T-helper 1 cell treated with Interleukin-12 subunit alpha and Interleukin-12 subunit beta and Interleukin-4 antibody, amounts not matched to agents 30 ng/mL and 1 ng/mL, for 36 hours (primary cell): Measurements from ENCODE around the gene DDX55. TPM values are rescaled to one million over a fixed set of nuclear protein-coding genes. Genes with fewer than 3 reads are reported as not detected.

Experiments
- intact Hi-C: fragments of 100-400 bp; cut with micrococcal nuclease; formaldehyde crosslinking; loops from one replicate; pipeline ENCODE4 v1.15.1; 2024
- total RNA-seq: library from RNA; stranded (reverse); gene quantifications from 2 replicates; pipeline ENCODE4 v1.2.3, GENCODE V29; 2022

DDX55 gene
- total RNA-seq, 1 donor from 2014 or later: 44.2 TPM

- intact Hi-C loops: no loop called here
These were observed 6.3 kb downstream of the DDX55 start for GRCh38 chr12:123608182-123608581.

DNA sequence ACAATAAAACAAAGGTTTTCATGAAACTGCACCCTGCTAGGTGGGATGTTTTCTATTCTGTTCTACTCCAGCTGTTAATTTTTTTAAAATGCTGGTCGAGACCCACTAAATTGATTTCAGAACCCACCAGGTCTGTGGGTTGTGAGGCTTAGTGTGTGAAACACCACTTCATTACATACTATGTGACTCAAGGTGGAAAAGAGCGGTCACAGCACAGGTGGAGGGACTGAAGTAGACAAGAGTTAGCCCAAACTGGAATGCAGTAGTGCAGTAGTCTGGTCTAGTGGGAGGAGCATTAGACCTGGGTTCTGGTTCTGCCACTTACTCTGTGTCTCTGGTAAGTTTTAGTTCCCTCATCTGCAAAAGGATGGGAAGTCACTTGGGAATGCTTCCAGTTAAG, 12.2 kb downstream of the DDX55 start:
- intact Hi-C loops: no loop called here

- intact Hi-C loops: no loop called here
These were observed 12.6 kb downstream of the DDX55 start for GRCh38 chr12:123614531-123614930.

DNA sequence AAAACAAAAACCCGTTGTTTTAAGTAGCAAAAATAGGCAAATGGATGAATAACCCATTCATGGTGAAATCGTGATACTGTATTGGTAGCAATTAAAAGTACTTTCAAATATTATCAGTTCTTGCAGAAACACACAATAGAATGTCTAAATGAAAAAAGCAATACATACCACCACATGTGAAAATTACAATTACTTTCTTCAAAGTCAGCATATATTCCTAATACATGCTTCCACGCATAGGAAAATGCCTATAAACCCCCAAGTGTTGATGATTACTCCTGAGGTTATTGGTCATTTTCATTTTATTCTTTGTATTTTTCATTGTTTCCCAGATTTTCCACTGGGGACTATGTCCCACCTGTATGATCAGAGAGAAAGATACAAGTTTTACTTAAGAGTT, 15.2 kb downstream of the DDX55 start:
- intact Hi-C loops: no loop called here

- intact Hi-C loops: no loop called here
These were observed 15.7 kb downstream of the DDX55 start for GRCh38 chr12:123617580-123617979.

- intact Hi-C loops: no loop called here
These were observed 19.2 kb downstream of the DDX55 start for GRCh38 chr12:123621101-123621500.

DNA sequence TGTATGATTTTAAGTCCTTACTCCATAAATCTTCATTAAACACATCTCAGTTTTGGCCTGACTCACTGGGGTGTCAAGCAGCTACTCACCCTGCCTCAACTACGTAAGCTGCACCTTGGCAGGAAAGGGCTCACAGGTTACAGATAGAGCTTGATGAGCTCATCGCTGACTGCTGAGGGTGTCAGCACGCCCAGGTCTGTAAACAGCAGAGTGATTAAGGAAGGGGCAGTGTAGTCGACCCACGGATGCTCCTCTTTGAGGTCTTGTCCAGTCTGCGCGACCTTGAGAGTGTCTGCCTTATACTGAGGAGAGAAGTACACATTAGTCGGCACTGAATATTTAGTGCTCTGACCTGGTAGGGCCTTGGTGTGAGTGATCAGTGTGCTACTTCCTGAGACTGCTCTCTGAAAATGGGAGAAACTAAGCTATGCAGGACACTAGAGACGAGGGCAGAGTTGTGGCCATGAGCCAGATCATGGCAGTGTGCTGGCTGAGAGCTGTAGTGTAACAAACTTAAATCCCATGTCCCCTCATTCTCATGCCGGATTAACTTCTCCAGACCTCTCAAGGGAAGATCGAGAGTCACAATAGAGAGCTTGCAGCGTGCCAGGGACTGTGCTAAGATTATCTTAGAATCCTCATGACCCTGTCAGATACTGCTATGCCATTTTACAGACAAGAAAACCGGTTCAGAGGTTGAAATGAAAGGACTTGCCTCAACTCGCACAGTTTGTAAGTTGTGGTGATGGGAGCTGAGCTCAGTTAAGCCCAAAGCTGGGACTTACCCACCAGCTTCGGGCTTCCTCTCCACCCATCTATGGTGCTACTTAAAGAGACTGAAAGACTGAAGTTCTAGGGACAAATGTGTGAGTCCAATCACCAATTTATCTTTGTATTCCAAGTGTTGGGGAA, 20.0 kb downstream of the DDX55 start:
- intact Hi-C loops: no loop called here

- intact Hi-C loops: loop anchor here (1.0 kb wide), 9 partner anchors 31 to 1106 kb away; partner anchors contain the start of genes DDX55, KNTC1, MPHOSPH9 and MTRFR
These were observed 31.7 kb downstream of the DDX55 start, which contains the start of the genes EIF2B1 and GTF2H3 for GRCh38 chr12:123633379-123634141. TSS of gene EIF2B1 (minus strand) at chr12:123633686. CDS start at chr12:123633557, 129 bp downstream. TSS of gene GTF2H3 (plus strand) at chr12:123633829. CDS start at chr12:123633860, 31 bp downstream.

DNA sequence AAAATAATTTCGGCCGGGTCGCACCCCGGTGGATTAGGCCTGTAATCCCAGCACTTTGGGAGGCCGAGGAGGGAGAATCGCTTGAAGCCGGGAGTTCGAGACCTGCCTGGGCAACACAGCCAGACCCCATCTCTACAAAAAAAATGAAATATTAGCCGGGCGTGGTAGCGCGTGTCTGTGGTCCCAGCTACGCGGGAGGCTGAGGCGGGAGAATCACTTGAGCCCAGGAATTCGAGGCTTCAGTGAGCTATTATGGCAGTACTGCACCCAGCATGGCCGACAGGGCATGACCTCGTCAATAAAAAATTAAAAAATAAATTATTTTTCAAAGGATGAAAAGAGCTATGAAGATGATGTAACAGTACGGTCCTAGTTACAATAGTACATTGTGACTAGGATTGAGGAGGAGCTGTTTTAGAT, 32.3 kb downstream of the DDX55 start:
- intact Hi-C loops: no loop called here

- intact Hi-C loops: no loop called here
These were observed 42.0 kb downstream of the DDX55 start for GRCh38 chr12:123643911-123644310.

DNA sequence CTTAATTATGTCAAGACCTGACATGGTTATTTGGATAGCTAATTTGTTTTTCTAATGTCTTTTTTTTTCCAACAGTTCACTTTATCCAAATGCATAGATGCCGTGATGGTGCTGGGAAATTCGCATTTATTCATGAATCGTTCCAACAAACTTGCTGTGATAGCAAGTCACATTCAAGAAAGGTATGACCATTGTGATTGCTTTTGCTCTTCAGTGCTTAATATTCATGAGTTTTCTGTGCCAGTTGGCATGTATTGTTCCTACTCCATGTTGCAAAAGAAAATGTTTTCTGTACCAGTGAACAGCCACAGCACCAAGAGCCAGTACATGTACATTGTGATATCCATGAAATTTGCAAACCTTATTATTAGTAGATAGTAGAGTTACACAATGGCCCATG, 43.5 kb downstream of the DDX55 start:
- intact Hi-C loops: no loop called here

GRCh38 chr12:123645878-123646277, 44.0 kb downstream of the DDX55 start:
- intact Hi-C loops: no loop called here

- intact Hi-C loops: no loop called here
These were observed 46.5 kb downstream of the DDX55 start for GRCh38 chr12:123648401-123648800.

DNA sequence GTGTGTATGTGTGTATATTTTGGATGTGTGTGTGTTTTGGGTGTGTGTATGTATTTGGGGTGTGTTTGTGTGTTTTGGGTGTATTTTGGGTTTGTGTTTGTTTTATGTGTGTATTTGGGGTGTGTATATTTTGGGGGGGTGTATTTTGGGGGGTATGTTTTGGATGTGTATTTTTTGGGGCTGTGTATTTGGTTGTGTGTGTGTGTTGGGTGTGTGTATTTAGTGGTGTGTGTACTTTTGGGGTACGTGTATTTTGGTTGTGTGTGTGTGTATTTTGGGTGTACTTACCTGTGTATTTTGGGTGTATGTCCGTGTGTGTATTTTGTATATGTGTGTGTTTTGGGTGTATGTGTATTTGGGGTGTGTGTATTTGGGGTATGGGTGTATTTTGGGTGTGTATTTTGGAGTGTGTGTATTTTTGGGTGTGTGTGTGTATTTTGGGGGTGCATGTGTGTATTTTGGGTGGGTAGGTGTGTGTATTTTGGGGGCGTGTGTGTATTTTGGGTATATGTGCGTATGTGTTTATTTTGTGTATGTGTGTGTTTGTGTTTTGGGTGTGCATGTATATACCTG, 52.3 kb downstream of the DDX55 start:
- intact Hi-C loops: no loop called here

GRCh38 chr12:123655420-123655819, 53.5 kb downstream of the DDX55 start:
- intact Hi-C loops: no loop called here

- intact Hi-C loops: no loop called here
These were observed 54.5 kb downstream of the DDX55 start for GRCh38 chr12:123656392-123656791.

DNA sequence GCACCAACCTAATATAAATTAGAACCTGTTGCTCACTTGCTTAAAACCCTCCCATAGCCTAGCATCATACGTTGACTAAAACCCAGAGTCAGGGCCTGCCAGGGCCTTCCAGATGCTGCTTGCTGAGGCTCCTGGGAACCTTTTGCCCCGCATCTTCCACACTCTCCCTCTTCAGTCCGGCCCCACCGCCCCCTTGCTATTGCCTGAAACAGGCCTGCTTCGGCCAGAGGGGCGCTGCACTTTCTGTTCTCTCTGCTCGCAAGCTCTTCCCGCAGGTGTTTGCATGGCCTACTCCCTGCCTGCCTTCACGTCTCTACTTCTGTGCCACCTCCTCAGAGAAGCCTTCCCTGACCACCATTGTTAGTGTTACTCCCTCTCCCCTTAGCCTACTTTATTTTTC, 55.3 kb downstream of the DDX55 start:
- intact Hi-C loops: no loop called here

- intact Hi-C loops: no loop called here
These were observed 58.3 kb downstream of the DDX55 start for GRCh38 chr12:123659996-123660727.

- intact Hi-C loops: no loop called here
These were observed 65.9 kb downstream of the DDX55 start for GRCh38 chr12:123667771-123668170.
